Aorta (tissue), 5 donors: ENCODE measurements around the gene TMEM212. TPM values are rescaled to one million over a fixed set of nuclear protein-coding genes. Genes with fewer than 3 reads are reported as not detected.

Experiments used
- ATAC-seq: fragments of 200-7000 bp; cut with Tn5 transposase; one replicate; pipeline ENCODE4 v1.9.1; 2022; ENCODE audit warnings: moderate library complexity; ENCODE audit not compliant: low FRiP score
- DNase-seq, 2 donors: peaks; one replicate each; pipeline ENCODE4 v3.0.0-alpha.2; 2020
- H3K27ac ChIP-seq, 2 donors: one replicate each; pipeline ENCODE4 v1.5.1; 2013; ENCODE audit warnings: low read length in 2 of 2, mild to moderate bottlenecking in 2 of 2, moderate library complexity in 2 of 2, control low read depth in 1 of 2, inconsistent platforms in 1 of 2, low read depth in 1 of 2
- H3K27me3 ChIP-seq, 2 donors: one replicate each; pipeline ENCODE4 v1.6.1; 2013; ENCODE audit warnings: control low read depth in 1 of 2, low read length in 1 of 2, mild to moderate bottlenecking in 1 of 2, moderate library complexity in 1 of 2; ENCODE audit not compliant: insufficient read depth in 2 of 2, control insufficient read depth in 1 of 2
- H3K36me3 ChIP-seq, 2 donors: one replicate each; pipeline ENCODE4 v1.6.1; 2013; ENCODE audit warnings: control low read depth in 1 of 2, low read length in 1 of 2, mild to moderate bottlenecking in 1 of 2; ENCODE audit not compliant: insufficient read depth in 2 of 2, control insufficient read depth in 1 of 2
- H3K4me1 ChIP-seq, 2 donors: one replicate each; pipeline ENCODE4 v1.6.1; 2013; ENCODE audit warnings: low read length in 2 of 2, control low read depth in 1 of 2, mild to moderate bottlenecking in 1 of 2, moderate library complexity in 1 of 2; ENCODE audit not compliant: insufficient read depth in 2 of 2, control insufficient read depth in 1 of 2
- H3K4me3 ChIP-seq, 2 donors: one replicate each; pipeline ENCODE4 v1.5.1; 2013; ENCODE audit warnings: low read length in 2 of 2, control low read depth in 1 of 2, mild to moderate bottlenecking in 1 of 2
- H3K9me3 ChIP-seq: one replicate; pipeline ENCODE4 v1.6.1; 2013; ENCODE audit warnings: mild to moderate bottlenecking, low read length; ENCODE audit not compliant: control insufficient read depth
- WGBS, 2 donors: extraction: QIAGEN DNeasy Blood & Tissue Kit; methylation state at CpG; one replicate each; pipeline ENCODE4 v1.1.7; 2013; 5-methylcytosine and 5-hydroxymethylcytosine counted together
- intact Hi-C, 2 donors: fragments of 100-400 bp; cut with DNase I; formaldehyde crosslinking; loops; one replicate each; pipeline versions ENCODE4 v1.14.2 to v1.15.0; 2022
- long read RNA-seq, 2 donors: library from polyadenylated mRNA; unstranded; transcript quantifications; one replicate each; pipeline ENCODE4 v2.0.0, GENCODE V29; 2020 to 2021
- polyA plus RNA-seq, 2 donors: library from polyadenylated mRNA; stranded (reverse); fragments of 200-250 nt; gene quantifications; one replicate each; pipeline ENCODE4 v1.2.3, GENCODE V29; 2013
- total RNA-seq, 2 donors: library from RNA; stranded (reverse); fragmentation: NEBNext Ultra II Directional; extraction: Animal tissue kit (Norgen Biotek cat#: 25700); gene quantifications; one replicate each; pipeline ENCODE4 v1.2.1, GENCODE V29; 2021
- donor health status: healthy with polysubstance abuse.
- donor health status: Bipolar disorder and iron deficiency.
- donor health status: DM: no; HTN: no; CAD: no.
- donor health status: DM: no; HTN: no; CAD: no.
- donor health status: DM: yes; HTN: yes; CAD: no.

Gene TMEM212
- not detected for total RNA-seq
- polyA plus RNA-seq = not detected
- long read RNA-seq, donor 1 = 0 reads
- long read RNA-seq, donor 2 = 0 reads

GRCh38 chr3:171842864-171843518 is at the start of gene TMEM212:
TMEM212 (plus strand) TSS chr3:171843349; CDS start chr3:171843384, 35 bp downstream.
- ATAC-seq = no peak
- Histone ChIP-seq H3K9me3 (no peaks in the 10 kb centered on the region), H3K4me1 (peaks cover 0 to 3% of the 10 kb centered on the region in 2 donors), H3K27ac (no peak within 1 kb of the TSS), H3K27me3 (no peaks in the 10 kb centered on the region), H3K36me3 (no peaks in the 10 kb centered on the region), H3K4me3 (no peak within 1 kb of the TSS)
- WGBS, 2 donors = 26 to 42% methylated on average over 5 of the region's 5 CpGs
- no peak for DNase-seq
- intact Hi-C loops = no loop called here

- no peaks in the 10 kb centered on the region for H3K36me3 ChIP-seq
- H3K27me3 ChIP-seq = no peaks in the 10 kb centered on the region
- no peak overlapping the region for H3K27ac ChIP-seq
These were observed 46.4 kb upstream of the TMEM212 start for GRCh38 chr3:171796625-171797264.

GRCh38 chr3:171797265-171797679 is 45.9 kb upstream of the TMEM212 start:
- Histone ChIP-seq H3K27me3 (no peaks in the 10 kb centered on the region), H3K4me3 (no peak overlapping the region), H3K9me3 (no peaks in the 10 kb centered on the region), H3K36me3 (no peaks in the 10 kb centered on the region), H3K27ac (no peak overlapping the region), H3K4me1 (peaks cover 0 to 3% of the 10 kb centered on the region in 2 donors)
- WGBS, 2 donors = 8 to 26% methylated on average over 1 of the region's 1 CpG
- intact Hi-C loops = no loop called here
- DNase-seq (no peak), ATAC-seq (no peak)

More at GRCh38 chr3:171796625-171797264, 46.4 kb upstream of the TMEM212 start:
- Histone ChIP-seq H3K4me3 (no peak overlapping the region), H3K9me3 (no peaks in the 10 kb centered on the region), H3K4me1 (peaks cover 0 to 2% of the 10 kb centered on the region in 2 donors)
- WGBS, 2 donors = 95 to 96% methylated on average over 4 of the region's 4 CpGs
- ATAC-seq (no peak), DNase-seq (no peak)
- intact Hi-C loops = no loop called here

GRCh38 chr3:171797873-171798272 is 45.3 kb upstream of the TMEM212 start:
- Histone ChIP-seq H3K27ac (no peak overlapping the region), H3K4me3 (no peak overlapping the region), H3K4me1 (peaks cover 0 to 6% of the 10 kb centered on the region in 2 donors), H3K9me3 (no peaks in the 10 kb centered on the region), H3K27me3 (no peaks in the 10 kb centered on the region), H3K36me3 (no peaks in the 10 kb centered on the region)
- intact Hi-C loops = no loop called here
- no peak for DNase-seq
- no peak for ATAC-seq
- 61 to 63% methylated on average over 3 of the region's 3 CpGs for WGBS, 2 donors

- H3K36me3 ChIP-seq = no peaks in the 10 kb centered on the region
- ATAC-seq (no peak), DNase-seq (no peak)
- no peaks in the 10 kb centered on the region for H3K27me3 ChIP-seq
- H3K4me3 ChIP-seq = no peak overlapping the region
- intact Hi-C loops = no loop called here
- WGBS, 2 donors = 96 to 97% methylated on average over 1 of the region's 1 CpG
- no peak overlapping the region for H3K27ac ChIP-seq
- peaks cover 2 to 7% of the 10 kb centered on the region in 2 donors for H3K4me1 ChIP-seq
- no peaks in the 10 kb centered on the region for H3K9me3 ChIP-seq
These were observed 43.6 kb upstream of the TMEM212 start for GRCh38 chr3:171799501-171799900.

- Histone ChIP-seq H3K9me3 (no peaks in the 10 kb centered on the region), H3K4me1 (peaks cover 2 to 10% of the 10 kb centered on the region in 2 donors), H3K27ac (peak overlapping the region in 1 of 2 donors; percentile 71), H3K4me3 (no peak overlapping the region), H3K36me3 (no peaks in the 10 kb centered on the region), H3K27me3 (no peaks in the 10 kb centered on the region)
- WGBS, 2 donors = 33 to 41% methylated on average over 4 of the region's 4 CpGs
- ATAC-seq (no peak), DNase-seq (no peak)
- intact Hi-C loops = no loop called here
These were observed 41.2 kb upstream of the TMEM212 start for GRCh38 chr3:171801738-171802589.

- Histone ChIP-seq H3K4me1 (peaks cover 2 to 10% of the 10 kb centered on the region in 2 donors), H3K27ac (peak overlapping the region in 1 of 2 donors; percentile 64), H3K9me3 (no peaks in the 10 kb centered on the region), H3K4me3 (no peak overlapping the region), H3K36me3 (no peaks in the 10 kb centered on the region), H3K27me3 (no peaks in the 10 kb centered on the region)
- intact Hi-C loops = no loop called here
- 90 to 91% methylated on average over 3 of the region's 3 CpGs for WGBS, 2 donors
- ATAC-seq (no peak), DNase-seq (no peak)
These were observed 40.6 kb upstream of the TMEM212 start for GRCh38 chr3:171802590-171802956.

GRCh38 chr3:171803044-171803443 is 40.1 kb upstream of the TMEM212 start:
- Histone ChIP-seq H3K36me3 (no peaks in the 10 kb centered on the region), H3K9me3 (no peaks in the 10 kb centered on the region), H3K27ac (no peak overlapping the region), H3K4me3 (no peak overlapping the region), H3K27me3 (no peaks in the 10 kb centered on the region), H3K4me1 (peaks cover 2 to 8% of the 10 kb centered on the region in 2 donors)
- ATAC-seq (no peak), DNase-seq (no peak)
- WGBS, 2 donors = 91 to 94% methylated on average over 4 of the region's 4 CpGs
- intact Hi-C loops = no loop called here
